HG03457 (cell line): ENCODE results near the gene AK5.
A peak's percentile ranks its signal among the peaks of the same experiment; 100 is the strongest.

ENCODE experiments used
- ATAC-seq: cut with Tn5 transposase; IDR thresholded peaks from one replicate; pipeline ENCODE4 v1.9.1; 2021; ENCODE audit warnings: moderate number of reproducible peaks; ENCODE audit not compliant: unreplicated experiment

Gene AK5

DNA sequence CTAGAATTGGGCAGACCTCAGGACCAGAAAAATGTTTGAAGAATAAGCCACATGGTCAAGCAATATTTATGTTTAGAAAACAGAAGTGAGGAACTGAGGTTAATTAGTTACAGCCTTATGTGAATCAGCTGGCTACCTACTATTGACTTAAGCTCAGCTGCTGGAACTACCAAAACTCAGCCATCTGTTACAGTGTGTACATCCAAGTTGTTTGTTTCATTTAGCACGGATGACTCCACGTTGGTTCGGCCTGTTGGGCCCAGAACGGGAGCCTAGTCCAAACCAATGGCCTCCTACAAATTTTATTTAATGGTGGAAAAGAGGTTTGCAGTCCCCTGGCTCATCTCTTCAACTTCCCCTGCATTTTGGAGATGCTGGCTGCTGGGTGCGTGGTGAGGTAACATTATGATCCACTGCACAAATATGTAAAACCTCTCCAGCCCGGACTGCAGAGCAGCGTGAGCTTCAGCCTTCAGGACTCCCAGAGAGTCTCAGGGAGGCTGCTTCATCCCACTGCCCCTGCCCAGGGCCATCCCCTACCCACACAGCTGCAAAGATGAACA lies 257.2 kb downstream of the AK5 start:
- ATAC-seq, result peak; percentile 64

DNA sequence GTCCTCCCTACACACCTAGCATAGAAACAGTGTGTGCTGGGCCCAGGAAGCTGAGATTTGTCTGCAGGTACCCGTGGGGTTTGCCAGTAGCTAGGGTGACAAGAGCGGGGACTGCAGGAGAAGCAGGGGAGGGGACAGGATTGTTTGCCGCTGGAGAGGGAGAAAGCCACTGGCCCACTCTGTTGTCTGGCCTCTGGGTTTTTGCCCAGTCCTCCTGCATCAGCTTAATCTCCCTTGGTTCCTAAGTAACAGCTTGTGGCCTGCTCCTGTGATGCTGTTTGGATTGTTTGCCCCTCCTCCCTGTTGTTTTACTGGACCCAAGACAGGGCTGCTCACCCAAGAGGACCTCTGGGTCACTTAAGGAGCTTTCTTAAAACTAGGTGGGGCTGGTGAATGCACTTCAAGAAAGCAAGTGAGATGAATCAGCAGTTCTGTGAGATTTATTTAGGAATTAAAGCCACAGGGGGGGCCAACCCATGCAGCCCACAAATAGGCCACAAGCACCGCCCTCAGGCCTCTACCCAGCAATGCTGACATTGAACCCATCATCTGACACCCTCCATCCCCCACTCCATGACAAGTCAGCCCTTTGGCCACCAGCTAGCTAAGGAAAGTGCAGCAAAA lies 257.8 kb downstream of the AK5 start:
- ATAC-seq, result no peak

- no peak for ATAC-seq
Measured at GRCh38 chr1:77540501-77541161, 258.8 kb downstream of the AK5 start.

- ATAC-seq, result peak; percentile 50
Measured at GRCh38 chr1:77541162-77541545, 259.3 kb downstream of the AK5 start.

DNA sequence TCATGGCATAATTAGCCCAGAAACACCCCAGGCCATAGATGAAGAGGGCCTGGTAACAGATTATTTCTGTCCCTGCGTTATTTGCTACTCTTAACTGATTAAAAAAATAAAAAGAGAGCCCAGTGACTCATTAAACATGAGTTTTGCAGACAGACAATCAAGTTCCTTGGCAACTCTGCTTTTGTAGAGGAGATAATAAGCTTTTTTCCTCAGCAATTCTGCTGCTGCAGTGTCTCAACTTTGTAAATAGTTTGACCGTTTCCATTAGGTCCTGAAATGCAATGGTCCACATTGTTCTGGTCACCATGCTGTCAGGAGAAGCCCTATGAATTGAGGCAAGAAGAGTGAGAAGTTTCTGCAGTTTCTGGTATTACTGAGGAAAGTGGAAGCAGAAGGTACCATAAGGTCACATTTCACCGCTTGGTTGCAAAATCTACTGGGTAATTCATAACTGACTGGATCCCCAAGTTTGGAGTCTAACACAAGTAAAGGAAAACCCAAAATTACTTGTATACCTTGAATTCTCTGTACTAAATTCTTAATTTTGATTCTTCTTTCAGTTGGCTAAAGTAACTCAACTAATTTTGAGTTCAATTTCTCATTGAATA lies 261.1 kb downstream of the AK5 start:
- ATAC-seq, result no peak

GRCh38 chr1:77543822-77544448 lies 262.1 kb downstream of the AK5 start:
- no peak for ATAC-seq

GRCh38 chr1:77544845-77545244 lies 263.0 kb downstream of the AK5 start:
- ATAC-seq, result no peak

GRCh38 chr1:77545970-77546369 lies 264.2 kb downstream of the AK5 start:
- no peak for ATAC-seq

GRCh38 chr1:77546890-77547289 lies 265.1 kb downstream of the AK5 start:
- no peak for ATAC-seq

- ATAC-seq, result no peak
Measured at GRCh38 chr1:77548285-77548684, 266.5 kb downstream of the AK5 start.

DNA sequence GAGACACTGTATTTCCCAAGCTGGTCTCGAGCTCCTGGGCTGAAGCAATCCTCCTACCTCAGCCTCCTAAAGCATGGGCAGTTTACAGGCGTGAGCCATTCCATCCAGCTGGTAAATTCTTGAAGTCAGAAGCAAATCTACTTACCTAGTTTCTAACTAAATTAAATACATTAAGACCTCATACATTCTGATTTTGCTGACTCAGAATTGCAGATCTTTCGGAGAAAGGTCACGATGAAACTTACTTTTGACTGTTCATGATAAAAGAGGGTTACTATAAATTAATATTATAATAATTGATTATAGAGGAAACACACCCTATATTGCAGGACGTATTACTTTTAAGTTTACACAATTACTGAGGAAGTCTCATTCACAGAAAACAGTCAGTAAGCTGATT lies 268.3 kb downstream of the AK5 start:
- ATAC-seq, result no peak

DNA sequence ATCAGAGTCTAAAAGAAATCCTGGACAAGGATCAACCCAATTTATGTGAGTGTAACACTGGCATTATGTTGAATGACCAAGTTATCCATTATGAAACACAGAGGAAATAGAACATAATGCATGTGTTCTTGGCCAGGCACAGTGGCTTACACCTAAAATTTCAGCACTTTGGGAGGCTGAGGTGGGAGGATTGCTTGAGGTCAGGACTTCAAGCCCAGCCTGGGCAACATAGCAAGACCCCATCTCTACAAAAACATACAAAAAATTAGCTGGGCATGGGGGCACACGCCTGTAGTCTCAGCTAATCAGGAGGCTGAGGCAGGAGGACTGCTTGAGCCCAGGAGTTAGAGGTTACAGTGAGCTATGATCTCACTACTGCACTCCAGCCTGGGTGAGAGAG lies 270.8 kb downstream of the AK5 start:
- no peak for ATAC-seq

- ATAC-seq, result no peak
Measured at GRCh38 chr1:77553568-77554291, 271.9 kb downstream of the AK5 start.

DNA sequence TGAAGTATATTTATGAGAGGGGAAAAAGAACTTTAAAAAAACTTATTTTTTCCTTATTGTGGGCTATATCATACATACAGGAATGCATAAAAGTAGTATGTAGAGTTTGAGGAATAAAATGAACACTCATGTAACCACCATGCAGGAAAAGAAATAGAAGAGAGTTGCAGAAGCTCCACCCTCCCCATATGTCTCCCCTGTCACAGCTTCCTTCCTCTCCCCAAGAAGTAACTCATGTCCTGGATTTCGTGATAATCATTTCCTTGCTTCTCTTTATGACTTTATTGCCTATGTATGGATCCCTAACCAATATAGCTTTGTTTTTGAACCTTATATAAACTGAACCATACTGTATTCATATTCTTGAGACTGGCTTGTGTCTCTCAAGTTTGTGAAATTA lies 274.2 kb downstream of the AK5 start:
- no peak for ATAC-seq

DNA sequence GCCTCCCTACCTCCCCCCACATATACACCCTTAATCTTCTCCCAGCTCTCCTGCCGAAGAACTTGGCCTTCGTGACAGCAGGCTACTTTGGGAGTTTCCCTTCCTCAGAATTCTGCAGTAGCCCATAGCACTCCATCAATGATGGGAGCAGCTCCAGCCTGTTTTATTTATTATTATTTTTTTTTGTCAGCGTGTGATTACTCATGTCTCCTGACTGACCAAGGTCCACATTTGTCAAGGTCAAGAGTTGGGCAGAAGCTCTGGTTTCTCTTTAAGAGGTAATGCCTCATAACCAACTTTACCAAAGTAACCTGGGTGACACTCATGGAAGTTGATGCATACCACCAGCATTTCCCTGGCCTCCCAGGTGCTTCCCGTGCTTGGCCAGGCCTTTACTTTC lies 275.2 kb downstream of the AK5 start:
- ATAC-seq, result no peak

- no peak for ATAC-seq
Measured at GRCh38 chr1:77558591-77559164, 276.9 kb downstream of the AK5 start.

DNA sequence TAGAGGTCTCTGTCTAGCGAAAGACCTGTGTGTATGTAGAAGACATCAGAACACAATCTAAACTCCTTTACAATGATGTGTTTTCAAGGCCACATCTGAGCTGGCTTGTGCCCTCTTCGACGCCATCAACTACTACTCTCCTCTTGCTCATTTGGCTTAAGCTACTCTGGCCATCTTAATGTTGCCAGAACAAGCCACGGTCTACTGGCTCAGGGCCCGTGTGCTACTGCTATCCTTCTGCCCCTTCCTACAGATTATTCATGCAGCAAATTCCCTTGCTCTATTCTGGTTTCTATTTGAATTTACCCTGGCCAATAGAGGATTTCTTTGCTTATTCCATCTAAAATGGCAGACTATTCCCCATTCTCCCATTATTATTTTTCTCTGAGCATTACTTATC lies 278.9 kb downstream of the AK5 start:
- no peak for ATAC-seq

GRCh38 chr1:77562596-77563150 lies 280.9 kb downstream of the AK5 start:
- ATAC-seq, result no peak

DNA sequence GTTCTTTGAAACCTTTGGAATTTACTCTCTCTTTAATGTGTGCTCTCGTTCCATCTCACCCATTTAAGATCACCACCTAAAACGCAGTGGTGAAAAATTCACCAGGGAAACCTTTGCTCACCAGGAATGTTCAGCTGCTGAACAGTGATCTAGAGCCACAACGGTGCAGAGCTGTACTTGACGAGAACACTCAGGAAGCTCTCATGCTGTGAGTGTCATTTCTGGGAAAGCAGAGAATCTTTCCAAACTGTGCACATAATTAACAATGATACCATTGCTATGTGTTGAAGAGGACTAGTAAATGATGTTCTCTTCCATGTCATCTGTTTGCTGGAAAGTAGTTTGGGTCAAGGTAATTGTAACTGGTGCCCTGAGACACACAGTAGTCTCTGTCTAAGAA lies 283.5 kb downstream of the AK5 start:
- ATAC-seq, result no peak

DNA sequence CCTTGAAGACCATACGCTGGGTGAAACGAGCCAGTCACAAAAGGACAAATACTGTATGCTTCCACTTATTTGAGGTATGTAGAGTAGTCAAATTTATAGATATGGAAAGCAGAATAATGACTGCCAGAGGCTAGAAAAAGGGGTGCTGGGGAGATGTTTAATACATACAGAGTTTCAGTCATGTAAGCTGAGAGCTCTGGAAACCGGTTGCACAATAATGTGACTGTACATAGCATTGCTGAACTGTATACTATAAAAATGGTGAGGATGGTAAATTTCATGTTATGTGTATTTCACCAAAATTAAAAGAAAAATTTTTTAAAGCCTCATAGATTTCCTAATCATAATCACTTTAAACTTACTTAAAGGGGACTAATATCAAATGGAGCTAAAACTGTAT lies 289.8 kb downstream of the AK5 start:
- no peak for ATAC-seq
